NT2/D1 (cell line): ENCODE results near the gene B9D1.

Experiments
- YY1 ChIP-seq: IDR thresholded peaks from 2 replicates; pipeline ENCODE4 v1.6.1; 2011; ENCODE audit not compliant: insufficient read length, insufficient read depth
- ZNF274 ChIP-seq: IDR thresholded peaks from 2 replicates; pipeline ENCODE4 v1.6.1; 2011; ENCODE audit warnings: mild to moderate bottlenecking, low read depth, low read length

DNA sequence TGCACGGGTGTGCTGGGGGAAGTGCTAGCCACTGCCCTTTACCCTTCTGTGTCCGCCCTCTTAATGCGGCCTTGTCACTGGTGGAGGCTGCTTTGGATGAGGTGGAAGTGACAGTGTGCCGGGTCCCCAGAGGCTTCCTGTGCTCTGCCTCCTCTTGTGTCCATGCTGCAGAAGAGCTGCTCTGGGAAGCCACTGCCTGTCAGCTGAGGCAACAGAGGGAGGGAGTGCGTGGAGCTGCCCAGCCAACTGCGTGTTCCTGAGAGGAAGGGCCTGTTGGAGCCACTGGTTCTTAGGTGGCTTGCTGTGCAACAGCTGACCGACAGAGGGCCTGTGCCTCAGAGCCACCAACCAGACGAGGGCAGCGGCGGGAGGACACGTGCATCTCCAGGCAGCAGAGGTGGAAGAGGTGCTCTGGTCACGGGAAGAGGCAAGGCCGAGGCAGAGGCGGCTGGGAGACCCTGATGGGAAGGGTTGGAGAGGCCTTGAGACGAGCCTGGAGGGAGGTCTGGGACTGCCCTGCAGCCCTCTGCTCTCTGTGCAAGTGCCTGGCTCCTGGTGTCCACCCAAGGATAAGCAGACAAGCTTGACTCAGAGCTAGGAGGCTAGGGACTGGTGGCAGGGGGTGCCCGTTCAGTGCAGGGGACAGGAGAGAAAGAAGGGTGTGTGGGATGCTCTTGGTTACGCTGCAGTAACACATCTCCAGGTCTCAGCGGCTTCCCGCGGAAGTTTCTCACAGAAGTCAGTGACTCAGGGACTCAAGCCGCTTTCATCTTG, 25.4 kb downstream of the B9D1 start:
- TF ChIP-seq ZNF274 (no peak), YY1 (no peak)
